ENCODE measurements around the gene TCF4. TPM values are rescaled to one million over a fixed set of nuclear protein-coding genes. Genes with fewer than 3 reads are reported as not detected.

TCF4 gene
- total and polyA plus RNA-seq, 7 donors = 8.6 to 68.9 (median 36.8) TPM

GRCh38 chr18:55326134-55326533, 261.9 kb downstream of the TCF4 start:
- Histone ChIP-seq H3K36me3 (ENCODE audit: insufficient read depth in 1 of 2, low read depth in 1 of 2) (no peaks in the 10 kb centered on the region), H3K4me1 (peaks cover 47% of the 10 kb centered on the region), H3K9me3 (no peaks in the 10 kb centered on the region), H3K27ac (peak overlapping the region; percentile 89), H3K27me3 (ENCODE audit: insufficient read depth in 3 of 3, low read length in 2 of 3) (no peaks in the 10 kb centered on the region), H3K4me3 (no peak overlapping the region)
- TF ChIP-seq CTCF (IDR thresholded peaks at IDR 0.05) = no peak
- no peak for ATAC-seq
- DNase-seq = no peak
- intact Hi-C loops (cut with DNase I) = loop anchor here (5.0 to 10.0 kb wide), 3 partner anchors 231 to 1249 kb away; no protein-coding TSS in a partner anchor

- Histone ChIP-seq H3K9me3 (no peaks in the 10 kb centered on the region), H3K27me3 (ENCODE audit: insufficient read depth in 3 of 3, low read length in 2 of 3) (no peaks in the 10 kb centered on the region), H3K36me3 (ENCODE audit: insufficient read depth in 1 of 2, low read depth in 1 of 2) (no peaks in the 10 kb centered on the region), H3K27ac (peak overlapping the region; percentile 89), H3K4me1 (peaks cover 45% of the 10 kb centered on the region), H3K4me3 (peak overlapping the region; percentile 77)
- ATAC-seq = no peak
- intact Hi-C loops (cut with DNase I) = loop anchor here (5.0 to 10.0 kb wide), 7 partner anchors 47 to 1251 kb away; no protein-coding TSS in a partner anchor
- 23 to 52% (median 38%) methylated on average over 5 of the region's 5 CpGs for WGBS, 3 donors
- TF ChIP-seq CTCF (IDR thresholded peaks at IDR 0.05) = no peak
- DNase-seq = no peak
Observed at GRCh38 chr18:55324166-55324565, 263.8 kb downstream of the TCF4 start.

- Histone ChIP-seq H3K4me3 (peak overlapping the region; percentile 77), H3K36me3 (ENCODE audit: insufficient read depth in 1 of 2, low read depth in 1 of 2) (no peaks in the 10 kb centered on the region), H3K9me3 (no peaks in the 10 kb centered on the region), H3K27ac (peak overlapping the region; percentile 89), H3K27me3 (ENCODE audit: insufficient read depth in 3 of 3, low read length in 2 of 3) (no peaks in the 10 kb centered on the region), H3K4me1 (peaks cover 39% of the 10 kb centered on the region)
- TF ChIP-seq CTCF (IDR thresholded peaks at IDR 0.05) = no peak
- intact Hi-C loops (cut with DNase I) = loop anchor here (5.0 to 10.0 kb wide), 7 partner anchors 46 to 1251 kb away; no protein-coding TSS in a partner anchor
- DNase-seq (no peak), ATAC-seq (no peak)
- WGBS, 3 donors = 13 to 18% (median 13%) methylated on average over 10 of the region's 10 CpGs
Observed at GRCh38 chr18:55323051-55323994, 264.7 kb downstream of the TCF4 start.

- Histone ChIP-seq H3K36me3 (ENCODE audit: insufficient read depth in 1 of 2, low read depth in 1 of 2) (no peaks in the 10 kb centered on the region), H3K27ac (peak overlapping the region; percentile 89), H3K9me3 (no peaks in the 10 kb centered on the region), H3K4me3 (peak overlapping the region; percentile 77), H3K4me1 (peaks cover 40% of the 10 kb centered on the region), H3K27me3 (ENCODE audit: insufficient read depth in 3 of 3, low read length in 2 of 3) (no peaks in the 10 kb centered on the region)
- DNase-seq = peak; percentile 90 to 94
- intact Hi-C loops (cut with DNase I) = loop anchor here (5.0 to 10.0 kb wide), 7 partner anchors 45 to 1253 kb away; no protein-coding TSS in a partner anchor
- ATAC-seq = peak; percentile 87 to 93 (median 89)
- WGBS, 3 donors = 0% methylated on average over 28 to 30 of the region's 30 CpGs
- peak; percentile 8 for TF ChIP-seq CTCF (IDR thresholded peaks at IDR 0.05)
Observed at GRCh38 chr18:55322178-55322735, 265.7 kb downstream of the TCF4 start.

All from psoas muscle (tissue), 8 donors.